Activated CD4-positive, alpha-beta T cell treated with anti-CD3 and anti-CD28 coated beads for 1 hour (primary cell): Measurements from ENCODE around the gene KRTAP10-7.
"Not testable (repeated sequence)": the region's sequence is repeated elsewhere in the genome, so short reads cannot be mapped to it uniquely, and the experiment has no call there.

Source experiments
- DNase-seq: peaks from one replicate; pipeline ENCODE4 v3.0.0-alpha.2; 2020

The KRTAP10-7 gene

DNA sequence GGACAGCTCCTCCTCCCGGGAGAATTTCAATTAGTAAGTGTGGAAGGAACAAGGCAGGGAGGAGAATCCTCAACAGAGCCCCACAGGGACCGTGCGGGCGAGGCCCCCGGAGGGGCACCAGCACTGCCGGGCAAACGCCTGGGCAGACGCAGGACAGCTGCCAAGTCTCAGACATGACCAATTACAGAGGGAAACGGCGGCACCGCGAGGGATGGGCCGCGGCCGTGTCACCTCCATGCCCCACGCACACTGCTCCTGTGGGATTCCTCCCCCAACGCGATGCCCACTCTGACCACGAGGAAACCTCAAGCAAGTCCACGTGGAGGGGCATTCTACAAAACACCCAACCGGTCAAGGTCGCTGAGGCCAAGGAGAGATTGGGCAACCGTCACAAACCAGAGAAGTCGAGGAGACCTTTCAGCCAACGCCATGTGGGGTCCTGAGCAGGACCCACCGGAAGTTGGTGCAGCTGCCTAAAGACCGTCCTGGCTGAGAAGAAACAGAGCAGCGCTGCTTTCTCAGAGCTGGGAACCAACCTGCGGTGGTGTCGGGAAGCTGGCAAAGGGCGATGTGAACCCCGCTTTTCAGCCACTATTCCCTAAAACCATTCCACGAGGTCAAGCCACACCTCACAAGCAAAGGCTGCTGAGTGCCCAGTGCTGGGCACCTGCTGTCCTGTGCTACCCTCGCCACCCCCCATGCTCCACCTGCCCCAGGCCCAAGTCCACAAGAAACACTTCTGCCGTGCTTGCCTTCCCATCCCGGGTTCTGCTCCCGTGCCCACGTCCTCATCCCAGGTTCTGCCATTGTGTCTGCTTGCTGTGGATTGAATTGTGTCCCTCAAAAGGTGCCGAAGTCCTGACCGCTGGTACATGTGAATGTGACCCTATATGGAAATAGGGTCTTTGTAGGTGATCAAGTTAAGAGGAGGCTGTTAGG, 28.3 kb upstream of the KRTAP10-7 start:
- DNase-seq: no peak

DNA sequence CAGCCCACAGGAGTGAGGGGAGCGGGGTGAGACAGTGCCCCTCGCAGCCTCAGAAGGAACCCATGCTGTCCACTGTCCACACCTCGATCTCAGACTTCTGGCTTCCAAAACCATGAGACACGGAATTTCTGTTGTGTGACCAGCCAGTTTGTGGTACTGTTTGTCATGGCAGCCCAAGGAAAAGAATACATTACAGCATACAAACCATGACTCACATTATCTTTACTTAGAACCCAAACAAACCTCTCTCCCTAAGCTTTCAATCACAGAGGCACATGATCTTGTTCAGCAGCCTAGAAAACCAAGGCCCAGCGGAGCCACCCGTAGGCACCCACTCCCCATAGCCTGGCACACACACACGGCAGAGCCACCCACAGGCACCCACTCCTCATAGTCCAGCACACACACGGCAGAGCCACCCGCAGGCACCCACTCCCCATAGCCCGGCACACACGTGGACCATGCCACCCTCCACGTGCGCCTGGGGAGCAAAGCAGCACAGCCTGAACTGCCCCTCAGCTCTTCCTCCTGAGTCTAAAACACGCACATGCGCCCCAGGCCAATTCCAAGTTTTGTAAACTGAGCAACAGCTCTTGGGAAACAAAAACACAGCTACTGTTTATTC, 27.3 kb upstream of the KRTAP10-7 start:
- DNase-seq: no peak

DNA sequence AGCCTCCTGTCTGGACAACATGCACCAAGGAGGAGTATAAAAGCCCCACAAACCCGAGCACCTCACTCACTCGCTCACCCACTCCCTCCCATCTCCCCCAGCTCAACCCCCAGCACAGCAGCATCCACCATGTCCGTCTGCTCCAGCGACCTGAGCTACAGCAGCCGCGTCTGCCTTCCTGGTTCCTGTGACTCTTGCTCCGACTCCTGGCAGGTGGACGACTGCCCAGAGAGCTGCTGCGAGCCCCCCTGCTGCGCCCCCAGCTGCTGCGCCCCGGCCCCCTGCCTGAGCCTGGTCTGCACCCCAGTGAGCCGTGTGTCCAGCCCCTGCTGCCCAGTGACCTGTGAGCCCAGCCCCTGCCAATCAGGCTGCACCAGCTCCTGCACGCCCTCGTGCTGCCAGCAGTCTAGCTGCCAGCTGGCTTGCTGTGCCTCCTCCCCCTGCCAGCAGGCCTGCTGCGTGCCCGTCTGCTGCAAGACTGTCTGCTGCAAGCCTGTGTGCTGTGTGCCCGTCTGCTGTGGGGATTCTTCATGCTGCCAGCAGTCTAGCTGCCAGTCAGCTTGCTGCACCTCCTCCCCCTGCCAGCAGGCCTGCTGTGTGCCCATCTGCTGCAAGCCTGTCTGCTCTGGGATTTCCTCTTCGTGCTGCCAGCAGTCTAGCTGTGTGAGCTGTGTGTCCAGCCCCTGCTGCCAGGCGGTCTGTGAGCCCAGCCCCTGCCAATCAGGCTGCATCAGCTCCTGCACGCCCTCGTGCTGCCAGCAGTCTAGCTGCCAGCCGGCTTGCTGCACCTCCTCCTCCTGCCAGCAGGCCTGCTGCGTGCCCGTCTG, 26.6 kb upstream of the KRTAP10-7 start, which contains the start of gene KRTAP10-4:
TSS of gene KRTAP10-4 (plus strand) at position 100 of the 827 bp plus-strand sequence. CDS start at position 130, 30 bp downstream.
- not testable (repeated sequence) for DNase-seq

- DNase-seq: no peak
Measured at GRCh38 chr21:44574457-44575306, 25.7 kb upstream of the KRTAP10-7 start.

GRCh38 chr21:44575307-44576024, 24.9 kb upstream of the KRTAP10-7 start:
- DNase-seq: no peak

- DNase-seq: no peak
Measured at GRCh38 chr21:44576025-44576420, 24.4 kb upstream of the KRTAP10-7 start.

DNA sequence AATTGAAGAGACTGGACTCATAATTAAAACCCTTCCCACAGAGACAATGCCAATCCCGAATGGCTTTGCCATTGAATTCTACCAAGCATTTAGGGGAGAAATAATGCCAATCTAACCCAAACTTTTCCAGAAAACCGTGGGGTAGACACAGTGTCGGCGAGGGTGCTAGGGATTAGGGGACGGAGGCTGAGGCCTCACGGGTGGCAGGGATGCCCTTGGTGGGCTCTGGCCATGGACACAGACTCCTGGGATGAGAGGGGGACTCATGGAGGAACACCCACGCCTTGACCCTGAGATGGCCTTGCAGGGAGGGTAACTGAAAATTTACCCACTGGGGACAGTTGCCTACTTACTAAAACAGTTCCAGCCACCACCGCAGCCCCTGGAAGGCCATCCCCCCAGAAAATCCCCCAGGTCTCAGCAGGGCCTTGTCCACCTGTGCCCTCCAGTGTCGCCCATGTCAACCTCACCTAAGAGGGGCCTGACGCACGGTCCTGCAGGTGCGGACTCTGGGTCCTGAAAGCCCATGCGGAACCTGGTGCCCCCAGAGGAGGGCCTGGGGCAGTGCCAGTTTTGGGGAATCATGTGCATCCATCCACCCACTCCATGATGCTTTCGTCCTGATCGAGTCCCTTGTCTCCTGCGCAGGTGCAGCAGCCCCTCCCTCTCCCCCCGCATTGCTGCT, 21.9 kb upstream of the KRTAP10-7 start:
- DNase-seq: no peak

DNA sequence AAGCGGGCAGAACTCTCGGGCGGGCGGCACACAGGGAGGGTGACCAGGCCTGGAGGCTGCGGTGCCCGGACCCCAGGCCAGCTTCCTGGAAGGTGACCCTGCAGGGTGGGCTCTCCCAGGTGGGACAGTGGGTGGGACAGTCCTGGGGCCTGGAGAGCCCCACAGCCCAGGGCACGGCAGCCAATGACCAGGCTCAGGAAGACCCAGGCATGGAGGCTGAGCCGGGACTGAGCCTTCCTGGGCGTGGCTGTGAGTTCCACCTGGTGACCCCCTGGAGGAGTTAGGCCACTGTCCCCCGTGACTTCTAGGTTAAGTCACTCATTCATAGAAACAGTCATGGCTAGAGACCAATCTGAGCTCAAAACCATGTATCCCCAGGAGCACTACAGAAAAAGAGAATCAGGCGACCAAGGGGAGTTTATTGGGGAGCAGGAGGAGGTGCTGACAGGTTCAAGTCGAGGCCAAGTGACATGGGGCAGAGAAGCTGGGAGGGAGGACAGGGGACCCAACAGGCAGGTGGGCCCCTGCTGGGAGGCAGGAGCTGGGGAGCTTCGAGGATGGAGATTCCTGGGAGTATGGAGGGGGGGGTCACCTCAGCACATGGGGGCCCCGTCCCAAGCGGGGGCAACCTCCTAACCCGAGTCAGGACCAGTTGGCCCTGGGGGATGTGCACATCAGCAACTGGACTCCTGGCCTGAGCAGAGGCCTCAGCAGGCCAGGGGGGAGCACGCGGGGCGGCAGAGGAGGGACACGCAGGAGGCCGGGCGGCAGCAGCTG, 21.2 kb upstream of the KRTAP10-7 start:
- no peak for DNase-seq

DNA sequence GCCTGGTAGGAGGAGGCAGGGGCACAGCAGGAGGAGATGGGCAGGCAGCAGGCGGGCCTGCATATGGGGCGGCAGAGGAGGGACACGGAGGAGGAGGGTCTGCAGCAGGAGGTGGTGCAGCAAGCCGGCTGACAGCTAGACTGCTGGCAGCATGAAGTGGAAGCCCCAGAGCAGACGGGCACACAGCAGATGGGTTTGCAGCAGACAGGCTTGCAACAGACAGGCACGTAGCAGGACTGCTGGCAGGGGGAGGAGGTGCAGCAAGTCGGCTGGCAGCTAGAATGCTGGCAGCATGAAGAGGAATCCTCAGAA, 20.6 kb upstream of the KRTAP10-7 start:
- no peak for DNase-seq

DNA sequence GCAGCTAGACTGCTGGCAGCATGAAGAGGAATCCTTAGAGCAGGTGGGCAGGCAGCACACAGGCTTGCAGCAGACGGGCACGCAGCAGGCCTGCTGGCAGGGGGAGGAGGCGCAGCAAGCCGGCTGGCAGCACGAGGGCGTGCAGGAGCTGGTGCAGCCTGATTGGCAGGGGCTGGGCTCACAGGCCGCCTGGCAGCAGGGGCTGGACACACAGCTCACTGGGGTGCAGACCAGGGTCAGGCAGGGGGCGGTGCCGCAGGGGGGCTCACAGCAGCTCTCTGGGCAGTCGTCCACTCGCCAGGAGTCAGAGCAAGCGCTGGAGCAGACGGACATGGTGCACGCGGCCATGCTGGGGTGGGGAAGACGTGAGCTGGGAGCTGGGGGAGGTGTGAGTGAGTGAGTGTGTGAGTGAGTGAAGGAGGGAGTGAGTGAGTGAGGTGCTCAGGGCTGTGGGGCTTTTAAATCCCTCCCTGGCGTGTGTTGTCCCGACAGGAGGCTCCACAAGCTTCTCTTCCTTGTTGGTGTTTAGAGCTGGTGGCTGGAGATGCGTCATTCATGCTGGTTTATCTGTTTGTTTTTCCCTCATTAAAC, 20.1 kb upstream of the KRTAP10-7 start, which contains the start of gene KRTAP10-5:
TSS of gene KRTAP10-5 (minus strand) at position 374 of the 591 bp plus-strand sequence. CDS start at position 348, 26 bp downstream.
- not testable (repeated sequence) for DNase-seq

DNA sequence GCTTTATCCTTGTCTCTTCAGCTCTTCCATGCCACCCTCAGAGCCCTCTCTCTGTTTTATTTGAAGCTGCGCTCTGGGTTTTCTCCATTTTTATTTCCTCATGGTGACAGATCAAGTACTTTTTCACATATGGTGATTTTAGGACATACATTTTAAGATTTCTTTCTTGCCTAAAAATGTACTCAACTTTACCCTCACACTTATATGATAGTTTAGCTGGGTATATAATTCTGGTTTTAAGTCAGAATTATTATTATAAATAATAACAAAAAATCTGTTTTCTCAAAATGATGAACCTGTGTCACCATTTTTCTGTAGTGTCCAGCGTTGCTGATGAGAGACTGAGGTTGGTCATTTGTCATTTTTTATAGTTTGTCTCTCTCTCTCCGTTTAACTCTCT, 19.2 kb upstream of the KRTAP10-7 start:
- DNase-seq: no peak

DNA sequence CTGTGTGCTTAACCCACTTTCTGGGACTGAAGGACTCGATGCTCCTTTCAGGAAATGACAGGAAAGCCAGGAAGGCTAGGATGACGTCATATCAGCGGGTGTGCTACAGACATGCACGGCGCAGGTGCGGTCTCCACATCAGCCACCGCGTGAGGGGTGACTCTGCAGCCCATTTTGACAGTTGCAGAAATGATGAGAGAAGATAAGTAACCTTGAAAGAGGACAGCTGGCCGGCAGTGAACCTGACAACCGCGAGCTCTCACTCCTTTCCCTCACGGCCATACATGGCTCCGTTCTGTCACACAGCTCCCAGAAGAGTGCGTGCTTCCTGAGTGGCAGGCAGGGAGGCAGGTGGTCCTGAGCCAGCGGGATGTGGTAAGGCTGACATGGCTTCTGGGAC, 18.3 kb upstream of the KRTAP10-7 start:
- DNase-seq: no peak

DNA sequence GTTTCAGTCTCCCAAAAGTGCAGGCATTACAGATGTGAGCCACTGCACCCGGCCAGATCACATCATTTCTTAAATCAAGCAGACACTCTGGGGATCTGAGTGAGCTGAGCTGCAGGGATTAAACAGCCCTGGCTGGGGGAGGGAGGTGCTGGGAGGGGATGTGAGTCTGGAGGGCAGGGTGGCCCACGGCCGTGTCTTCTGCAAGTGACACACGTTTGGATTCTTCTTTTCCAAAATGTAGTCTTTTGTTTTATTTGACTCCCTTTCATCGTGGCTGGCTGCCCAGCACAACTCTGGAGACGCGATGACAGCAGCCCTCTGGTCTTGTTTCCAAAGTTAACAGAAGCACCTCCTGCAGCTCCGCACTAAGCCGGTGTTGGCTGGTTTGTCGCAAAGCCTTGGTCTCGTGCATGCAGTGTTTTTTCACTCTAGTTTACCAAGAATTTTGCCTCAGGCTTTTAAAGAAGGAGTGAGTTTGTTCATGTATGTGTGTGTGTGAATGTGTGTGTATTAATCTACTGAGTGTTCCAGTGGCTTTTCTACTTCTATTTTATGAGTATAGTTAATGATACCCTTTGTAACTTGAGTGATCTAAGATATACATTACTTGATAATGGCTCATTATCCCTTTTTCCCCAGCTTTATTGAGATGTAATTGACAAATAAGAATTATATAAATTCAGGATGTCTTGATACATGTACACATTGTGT, 17.2 kb upstream of the KRTAP10-7 start:
- no peak for DNase-seq

DNA sequence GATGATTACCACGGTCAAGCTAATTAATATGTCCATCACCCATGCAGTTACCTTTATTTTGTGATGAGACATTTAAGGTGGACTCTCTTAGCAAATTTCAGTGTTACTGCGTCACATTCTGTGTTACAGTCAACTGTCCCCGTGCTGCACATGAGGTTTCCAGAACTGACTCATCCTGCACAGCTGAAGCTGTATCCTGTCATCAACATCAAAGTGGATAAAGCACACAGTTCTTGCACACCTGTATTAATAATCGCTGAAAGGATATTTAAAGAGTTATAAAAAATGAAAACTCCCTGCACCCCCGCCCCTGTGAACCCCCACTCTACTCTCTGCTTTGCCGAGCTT, 16.6 kb upstream of the KRTAP10-7 start:
- no peak for DNase-seq

DNA sequence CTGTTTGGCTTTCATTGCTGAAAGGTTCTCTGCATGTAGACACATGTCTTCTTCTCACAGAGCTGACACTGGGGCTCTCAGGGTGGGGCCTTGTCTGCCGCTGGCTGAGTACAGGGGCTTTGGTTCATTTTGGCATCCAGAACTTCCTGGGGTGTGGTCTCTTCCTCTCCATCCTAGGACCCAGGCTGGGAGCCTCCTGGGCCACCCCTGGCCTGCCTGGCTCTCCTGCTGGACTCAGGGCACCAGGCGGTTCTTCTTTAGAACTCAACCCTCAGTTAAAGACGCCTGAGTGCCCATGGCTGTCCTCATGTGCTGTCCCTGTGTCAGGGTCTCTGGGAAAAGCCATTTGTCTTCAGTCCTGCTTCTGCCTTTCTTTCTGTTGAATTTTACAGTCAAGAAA, 14.5 kb upstream of the KRTAP10-7 start:
- DNase-seq: no peak

DNA sequence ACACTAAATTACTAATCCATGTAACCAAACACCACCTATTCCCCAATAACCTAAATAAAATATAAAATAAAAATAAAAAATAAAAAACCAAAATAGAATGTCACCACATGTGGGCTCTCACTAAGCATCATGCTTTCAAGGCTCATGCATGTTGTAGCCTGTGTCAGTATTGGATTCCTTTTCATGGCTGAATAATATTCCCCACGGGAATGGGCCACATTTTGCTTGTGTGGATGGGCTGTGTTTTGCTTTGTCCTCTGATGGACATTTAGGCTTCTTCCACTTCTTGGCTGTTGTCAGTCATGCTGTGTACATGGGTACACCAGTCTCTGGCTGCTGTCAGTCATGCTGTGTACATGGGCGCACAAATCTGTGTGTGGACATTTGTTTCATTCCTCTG, 11.3 kb upstream of the KRTAP10-7 start:
- no peak for DNase-seq

GRCh38 chr21:44589586-44590305, 10.7 kb upstream of the KRTAP10-7 start:
- no peak for DNase-seq

DNA sequence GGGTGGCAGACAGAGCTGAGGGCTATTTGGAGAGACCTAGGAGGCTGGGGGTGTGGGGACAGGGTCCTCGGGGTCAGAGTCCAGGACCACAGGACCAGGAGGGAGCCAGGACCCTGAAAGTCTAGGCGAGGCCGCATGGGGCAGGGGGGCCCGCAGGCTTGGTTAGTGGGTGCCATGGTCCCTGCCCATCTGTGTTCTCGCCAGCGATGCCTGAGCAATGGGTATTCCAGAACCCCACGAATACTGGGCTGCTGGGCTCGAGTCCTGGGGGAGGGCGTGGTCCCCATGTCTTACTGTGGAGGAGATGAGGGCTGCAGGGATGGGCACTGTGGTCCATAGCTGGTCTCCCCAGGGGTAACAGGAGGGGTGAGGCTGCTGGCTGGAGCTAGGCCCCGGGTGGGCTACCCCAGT, 10.1 kb upstream of the KRTAP10-7 start:
- DNase-seq: no peak
